Activated gamma-delta T cell (primary cell): ENCODE data around the gene RFC4.
"Not testable (repeated sequence)": the region's sequence is repeated elsewhere in the genome, so short reads cannot be mapped to it uniquely, and the experiment has no call there.

ENCODE experiments used
- DNase-seq: peaks from one replicate; lab custom pipeline; 2025; lab: John Stamatoyannopoulos, UW

The RFC4 gene

GRCh38 chr3:186824430-186825139 lies 18.3 kb upstream of the RFC4 start:
- DNase-seq = no peak

GRCh38 chr3:186823386-186823785 lies 17.1 kb upstream of the RFC4 start:
- no peak for DNase-seq

- DNase-seq = not testable (repeated sequence)
Observed at GRCh38 chr3:186822388-186822759, 16.1 kb upstream of the RFC4 start.

GRCh38 chr3:186821429-186822387 lies 15.4 kb upstream of the RFC4 start:
- DNase-seq = no peak

- DNase-seq = no peak
Observed at GRCh38 chr3:186818956-186819355, 12.7 kb upstream of the RFC4 start.

GRCh38 chr3:186818516-186818915 lies 12.2 kb upstream of the RFC4 start:
- DNase-seq = no peak

GRCh38 chr3:186815435-186815834 lies 9.2 kb upstream of the RFC4 start:
- DNase-seq = no peak

GRCh38 chr3:186814100-186814499 lies 7.8 kb upstream of the RFC4 start:
- no peak for DNase-seq

GRCh38 chr3:186811313-186811712 lies 5.0 kb upstream of the RFC4 start:
- DNase-seq = not testable (repeated sequence)

- DNase-seq = no peak
Observed at GRCh38 chr3:186810336-186810996, 4.2 kb upstream of the RFC4 start.

- no peak for DNase-seq
Observed at GRCh38 chr3:186807231-186807630, 949 bp upstream of the RFC4 start.

GRCh38 chr3:186803447-186803846 lies 2.8 kb downstream of the RFC4 start:
- not testable (repeated sequence) for DNase-seq

GRCh38 chr3:186802701-186803100 lies 3.6 kb downstream of the RFC4 start:
- DNase-seq = no peak

GRCh38 chr3:186800285-186800684 lies 6.0 kb downstream of the RFC4 start:
- DNase-seq = no peak

- DNase-seq = no peak
Observed at GRCh38 chr3:186798239-186798874, 7.9 kb downstream of the RFC4 start.

GRCh38 chr3:186790261-186790981 lies 15.9 kb downstream of the RFC4 start:
- DNase-seq = no peak

GRCh38 chr3:186789554-186790260 lies 16.6 kb downstream of the RFC4 start:
- DNase-seq = no peak

GRCh38 chr3:186788482-186789370 lies 17.6 kb downstream of the RFC4 start:
- no peak for DNase-seq

GRCh38 chr3:186787642-186788481 lies 18.4 kb downstream of the RFC4 start:
- DNase-seq = no peak
